Right renal cortex interstitium (tissue), 3 donors: Measurements from ENCODE around the gene CYLD. TPM values are rescaled to one million over a fixed set of nuclear protein-coding genes. Genes with fewer than 3 reads are reported as not detected.

ENCODE experiments used
- DNase-seq, 3 donors: peaks; one replicate each; pipeline ENCODE4 v3.0.0-alpha.2; 2013; ENCODE audit warnings: low read depth in 3 of 3, low spot score in 2 of 3
- polyA plus RNA-seq, 3 donors: library from polyadenylated mRNA; unstranded; fragments of 120-200 nt; gene quantifications; one replicate each; pipeline ENCODE4 v1.2.1, GENCODE V29; 2013; ENCODE audit not compliant: insufficient read length in 3 of 3

The CYLD gene
- polyA plus RNA-seq = 10 to 100 TPM; 22.7 to 29.3 (median 25.7) TPM

- peak; percentile 93 to 98 (median 96) for DNase-seq
Measured at GRCh38 chr16:50741781-50742575, at the start of gene CYLD. Gene CYLD (plus strand): TSS chr16:50742086. CDS start chr16:50749699, 7,613 bp downstream.

GRCh38 chr16:50692644-50692998 is 49.3 kb upstream of the CYLD start:
- no peak for DNase-seq

GRCh38 chr16:50692999-50693781 is 48.7 kb upstream of the CYLD start, which contains the start of gene NOD2:
Gene NOD2 (plus strand): TSS chr16:50693606. CDS start chr16:50699496, 5,890 bp downstream.
- no peak for DNase-seq

GRCh38 chr16:50694206-50694605 is 47.7 kb upstream of the CYLD start:
- DNase-seq = no peak

- DNase-seq = no peak
Measured at GRCh38 chr16:50695017-50696000, 46.6 kb upstream of the CYLD start.

- no peak for DNase-seq
Measured at GRCh38 chr16:50696126-50696525, 45.8 kb upstream of the CYLD start.

- no peak for DNase-seq
Measured at GRCh38 chr16:50696575-50697420, 45.1 kb upstream of the CYLD start.

GRCh38 chr16:50697421-50697715 is 44.5 kb upstream of the CYLD start:
- DNase-seq = no peak

GRCh38 chr16:50697881-50698767 is 43.8 kb upstream of the CYLD start:
- DNase-seq = no peak

GRCh38 chr16:50699326-50700159 is 42.3 kb upstream of the CYLD start:
- no peak for DNase-seq

GRCh38 chr16:50702725-50703124 is 39.2 kb upstream of the CYLD start:
- no peak for DNase-seq

GRCh38 chr16:50704245-50704644 is 37.6 kb upstream of the CYLD start:
- DNase-seq = no peak

- no peak for DNase-seq
Measured at GRCh38 chr16:50705436-50706110, 36.3 kb upstream of the CYLD start.

GRCh38 chr16:50706250-50706649 is 35.6 kb upstream of the CYLD start:
- DNase-seq = no peak

GRCh38 chr16:50708373-50709060 is 33.4 kb upstream of the CYLD start:
- DNase-seq = no peak

GRCh38 chr16:50709061-50709684 is 32.7 kb upstream of the CYLD start:
- DNase-seq = no peak
